GM12874 (cell line): Measurements from ENCODE around the gene TOR1B.

ENCODE experiments used
- TF ChIP-seq, protein P1 (sequence below): IDR thresholded peaks from 2 replicates; pipeline ENCODE4 v1.5.1; 2011; ENCODE audit warnings: low read depth, mild to moderate bottlenecking, control low read depth, low read length, moderate library complexity; ENCODE audit not compliant: insufficient read depth

The TOR1B gene

DNA sequence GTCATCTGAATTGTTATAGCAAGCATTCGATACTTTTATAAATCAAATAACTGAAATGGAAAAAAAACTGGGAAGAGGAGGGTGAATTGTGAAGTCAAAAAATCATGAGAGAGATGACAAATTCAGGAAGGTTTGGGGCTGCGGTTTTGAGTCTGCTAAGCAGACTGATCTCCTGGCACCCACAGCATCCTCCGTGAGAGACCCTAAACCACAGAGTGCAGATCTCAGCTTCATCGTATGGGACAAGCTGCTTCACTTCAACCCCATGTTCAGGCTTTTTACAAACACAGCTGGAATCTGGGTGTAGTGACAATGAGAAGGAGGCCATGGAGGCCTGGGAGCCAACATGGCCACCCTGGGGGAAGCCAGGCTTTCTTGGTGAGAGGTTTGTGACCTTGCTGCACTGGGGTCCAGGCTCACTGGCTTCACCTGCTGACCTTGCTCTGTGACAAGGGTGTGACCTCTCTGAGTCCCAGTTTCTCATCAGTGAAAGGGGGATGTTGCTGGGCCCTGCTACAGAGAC is 51.7 kb downstream of the TOR1B start:
- TF ChIP-seq, protein P1, sequence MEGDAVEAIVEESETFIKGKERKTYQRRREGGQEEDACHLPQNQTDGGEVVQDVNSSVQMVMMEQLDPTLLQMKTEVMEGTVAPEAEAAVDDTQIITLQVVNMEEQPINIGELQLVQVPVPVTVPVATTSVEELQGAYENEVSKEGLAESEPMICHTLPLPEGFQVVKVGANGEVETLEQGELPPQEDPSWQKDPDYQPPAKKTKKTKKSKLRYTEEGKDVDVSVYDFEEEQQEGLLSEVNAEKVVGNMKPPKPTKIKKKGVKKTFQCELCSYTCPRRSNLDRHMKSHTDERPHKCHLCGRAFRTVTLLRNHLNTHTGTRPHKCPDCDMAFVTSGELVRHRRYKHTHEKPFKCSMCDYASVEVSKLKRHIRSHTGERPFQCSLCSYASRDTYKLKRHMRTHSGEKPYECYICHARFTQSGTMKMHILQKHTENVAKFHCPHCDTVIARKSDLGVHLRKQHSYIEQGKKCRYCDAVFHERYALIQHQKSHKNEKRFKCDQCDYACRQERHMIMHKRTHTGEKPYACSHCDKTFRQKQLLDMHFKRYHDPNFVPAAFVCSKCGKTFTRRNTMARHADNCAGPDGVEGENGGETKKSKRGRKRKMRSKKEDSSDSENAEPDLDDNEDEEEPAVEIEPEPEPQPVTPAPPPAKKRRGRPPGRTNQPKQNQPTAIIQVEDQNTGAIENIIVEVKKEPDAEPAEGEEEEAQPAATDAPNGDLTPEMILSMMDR: no peak

DNA sequence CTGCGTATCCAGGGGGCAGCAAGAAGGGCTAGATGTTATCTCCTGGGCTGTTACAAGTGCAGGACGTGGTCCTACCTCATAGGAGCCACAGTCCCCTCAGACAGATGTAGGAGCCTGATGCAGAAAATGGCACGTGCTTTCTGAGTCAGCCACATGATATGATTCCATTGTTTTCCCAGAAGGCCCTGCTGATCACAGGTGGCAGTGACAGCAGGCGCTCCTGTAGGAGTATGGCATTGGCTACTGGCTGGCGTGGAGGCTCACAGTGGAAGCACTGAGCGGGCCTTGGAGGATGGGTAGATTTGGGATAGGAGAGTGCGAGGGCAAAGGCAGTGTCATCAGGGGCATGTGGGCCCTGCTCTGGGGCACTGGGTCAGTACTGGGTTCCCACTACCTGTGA is 54.2 kb downstream of the TOR1B start:
- TF ChIP-seq, protein P1: no peak

DNA sequence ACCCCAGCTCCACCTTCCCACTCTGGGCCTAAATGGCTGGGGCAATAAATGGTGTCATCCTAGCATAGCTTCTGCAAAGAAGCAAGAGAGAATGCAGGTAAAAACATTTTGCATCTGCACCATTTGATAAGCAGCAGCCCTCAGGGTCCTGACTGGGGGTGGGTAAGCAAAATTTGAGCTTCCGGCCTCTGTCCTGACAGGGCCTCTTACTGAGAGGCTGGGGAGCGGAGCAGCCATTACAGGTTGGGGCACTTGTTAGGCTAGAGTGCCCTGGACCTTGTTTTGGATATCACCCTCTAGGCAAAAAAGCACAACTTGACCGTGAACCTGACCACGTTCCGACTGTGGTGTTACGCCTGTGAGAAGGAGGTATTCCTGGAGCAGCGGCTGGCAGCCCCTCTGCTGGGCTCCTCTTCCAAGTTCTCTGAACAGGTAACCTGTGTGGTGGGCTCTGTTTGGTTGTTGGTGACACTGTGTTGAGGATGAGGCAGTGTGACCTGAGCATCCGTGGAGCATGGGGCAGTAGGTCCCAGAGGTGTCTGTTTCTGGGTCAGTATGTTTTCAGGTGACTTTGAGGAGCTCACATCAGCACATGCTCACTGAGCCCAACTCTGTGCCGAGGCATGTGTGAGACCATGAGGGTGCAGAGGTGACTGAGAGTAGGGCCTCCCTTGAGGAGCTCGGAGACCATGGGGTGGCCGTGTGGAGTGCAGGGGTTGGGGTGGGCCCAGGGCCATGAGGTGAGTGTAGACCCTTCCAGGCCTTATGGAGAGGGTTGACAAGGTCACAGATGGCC is 55.4 kb downstream of the TOR1B start:
- TF ChIP-seq, protein P1: no peak
